SK-N-MC (cell line): ENCODE results near the gene ABLIM3.

Experiments used
- EZH2 ChIP-seq: fragments of 200-600 bp; sonication (generic); IDR thresholded peaks from one replicate; pipeline ENCODE4 v1.6.1; 2017; ENCODE audit warnings: antibody characterized with exemption
- POLR2AphosphoS5 ChIP-seq: IDR thresholded peaks from 2 replicates; pipeline ENCODE4 v1.6.1; 2012; ENCODE audit warnings: mild to moderate bottlenecking, low read depth, low read length, borderline replicate concordance

GRCh38 chr5:149157330-149157729 lies 16.0 kb downstream of the ABLIM3 start:
- TF ChIP-seq POLR2AphosphoS5 (no peak), EZH2 (no peak)
